NCI-H345 (cell line): ENCODE data around the gene PLAAT1.

ENCODE experiments used
- DNase-seq: peaks from one replicate; lab custom pipeline; 2025; lab: John Stamatoyannopoulos, UW

Gene PLAAT1

GRCh38 chr3:193240850-193241706 lies at the start of gene PLAAT1:
Gene PLAAT1 (plus strand): TSS chr3:193241222. CDS start chr3:193255651, 14,429 bp downstream.
- DNase-seq, result peak; percentile 92

GRCh38 chr3:193194371-193194770 lies 46.7 kb upstream of the PLAAT1 start:
- DNase-seq, result no peak

- DNase-seq, result no peak
These were observed 44.3 kb upstream of the PLAAT1 start for GRCh38 chr3:193196746-193197145.

GRCh38 chr3:193207290-193208273 lies 33.4 kb upstream of the PLAAT1 start:
- DNase-seq, result peak; percentile 72

- DNase-seq, result no peak
These were observed 30.4 kb upstream of the PLAAT1 start for GRCh38 chr3:193210618-193211017.

GRCh38 chr3:193211173-193211572 lies 29.8 kb upstream of the PLAAT1 start:
- DNase-seq, result no peak

GRCh38 chr3:193211984-193212383 lies 29.0 kb upstream of the PLAAT1 start:
- DNase-seq, result no peak

GRCh38 chr3:193212844-193213243 lies 28.2 kb upstream of the PLAAT1 start:
- no peak for DNase-seq

- DNase-seq, result no peak
These were observed 26.6 kb upstream of the PLAAT1 start for GRCh38 chr3:193214445-193214844.

- no peak for DNase-seq
These were observed 15.5 kb upstream of the PLAAT1 start for GRCh38 chr3:193225302-193226125.

- DNase-seq, result no peak
These were observed 12.8 kb upstream of the PLAAT1 start for GRCh38 chr3:193228206-193228605.

- DNase-seq, result peak; percentile 63
These were observed 11.1 kb upstream of the PLAAT1 start for GRCh38 chr3:193229851-193230420.

- peak; percentile 38 for DNase-seq
These were observed 10.4 kb upstream of the PLAAT1 start for GRCh38 chr3:193230610-193231009.

- no peak for DNase-seq
These were observed 9.8 kb upstream of the PLAAT1 start for GRCh38 chr3:193231201-193231600.

GRCh38 chr3:193236599-193236998 lies 4.4 kb upstream of the PLAAT1 start:
- DNase-seq, result no peak

GRCh38 chr3:193237030-193237429 lies 4.0 kb upstream of the PLAAT1 start:
- DNase-seq, result no peak

- no peak for DNase-seq
These were observed 579 bp upstream of the PLAAT1 start for GRCh38 chr3:193240436-193240849.

- DNase-seq, result no peak
These were observed 694 bp downstream of the PLAAT1 start for GRCh38 chr3:193241716-193242115.

GRCh38 chr3:193243571-193243970 lies 2.5 kb downstream of the PLAAT1 start:
- DNase-seq, result no peak

GRCh38 chr3:193248848-193249468 lies 7.9 kb downstream of the PLAAT1 start:
- DNase-seq, result no peak

- no peak for DNase-seq
These were observed 9.5 kb downstream of the PLAAT1 start for GRCh38 chr3:193250492-193250891.
